Glomerular endothelial cell (primary cell): ENCODE measurements around the gene KLHDC8B. TPM values are rescaled to one million over a fixed set of nuclear protein-coding genes. Genes with fewer than 3 reads are reported as not detected.

Experiments used
- total RNA-seq: library from RNA; depleted of rRNA; stranded (reverse); fragments of >200 nt; gene quantifications from 2 replicates; pipeline ENCODE4 v1.2.3, GENCODE V29; 2015

The KLHDC8B gene
- total RNA-seq, 1 donor from 2014 or later, result 110 TPM

Other genes with a start within 250 kb of the KLHDC8B start
- gene P4HTM, start 181.4 kb upstream of the KLHDC8B start, total RNA-seq, result 32.9 and 42.2 TPM in 2 replicates
- gene WDR6, start 164.2 kb upstream of the KLHDC8B start, total RNA-seq, result 83.1 and 116 TPM in 2 replicates
- 35.2 and 70.1 TPM in 2 replicates for gene DALRD3, start 153.0 kb upstream of the KLHDC8B start, total RNA-seq
- gene NDUFAF3, start 149.5 kb upstream of the KLHDC8B start, total RNA-seq, result 115 and 155 TPM in 2 replicates
- gene IMPDH2, start 142.2 kb upstream of the KLHDC8B start, total RNA-seq, result 123 and 185 TPM in 2 replicates
- 73.8 and 205 TPM in 2 replicates for gene QRICH1, start 77.5 kb upstream of the KLHDC8B start, total RNA-seq
- gene QARS1, start 66.8 kb upstream of the KLHDC8B start, total RNA-seq, result 246 and 266 TPM in 2 replicates
- gene USP19, start 50.8 kb upstream of the KLHDC8B start, total RNA-seq, result 37.7 and 43.1 TPM in 2 replicates
- 1,071 and 1,381 TPM in 2 replicates for gene LAMB2, start 38.5 kb upstream of the KLHDC8B start, total RNA-seq
- 40.8 and 41.9 TPM in 2 replicates for gene CCDC71, start 5.3 kb upstream of the KLHDC8B start, total RNA-seq
- 2.3 and 5.8 TPM in 2 replicates for gene C3orf62, start 105.6 kb downstream of the KLHDC8B start, total RNA-seq
- gene USP4, start 168.5 kb downstream of the KLHDC8B start, total RNA-seq, result 24.2 and 36.1 TPM in 2 replicates
- gene GPX1, start 186.8 kb downstream of the KLHDC8B start, total RNA-seq, result 607 and 731 TPM in 2 replicates
- 584 and 601 TPM in 2 replicates for gene RHOA, start 240.4 kb downstream of the KLHDC8B start, total RNA-seq
- 18.4 and 28.7 TPM in 2 replicates for gene TCTA, start 240.8 kb downstream of the KLHDC8B start, total RNA-seq